Uterus (tissue), 4 donors: ENCODE results near the gene RAB11FIP3. TPM values are rescaled to one million over a fixed set of nuclear protein-coding genes. Genes with fewer than 3 reads are reported as not detected.
A peak's percentile ranks its signal among the peaks of the same experiment; 100 is the strongest.
"Not testable (repeated sequence)": the region's sequence is repeated elsewhere in the genome, so short reads cannot be mapped to it uniquely, and the experiment has no call there.

Experiments
- DNase-seq, 2 donors: peaks; one replicate each; pipeline ENCODE4 v3.0.0-alpha.2; 2019 to 2020
- H3K27ac ChIP-seq, 2 donors: fragments of 200-600 bp; sonication (generic); 1 replicate in 1 of 2; 2 replicates in 1 of 2; pipeline ENCODE4 v1.5.1; 2016 to 2018
- H3K27me3 ChIP-seq, 2 donors: fragments of 200-600 bp; sonication (generic); one replicate each; pipeline ENCODE4 v1.5.1; 2018 to 2019; ENCODE audit warnings: control low read depth in 1 of 2
- H3K36me3 ChIP-seq, 2 donors: fragments of 200-600 bp; sonication (generic); one replicate each; pipeline ENCODE4 v1.5.1; 2019; ENCODE audit warnings: control low read depth in 1 of 2
- H3K4me1 ChIP-seq, 2 donors: fragments of 200-600 bp; sonication (generic); one replicate each; pipeline ENCODE4 v1.5.1; 2018 to 2019; ENCODE audit warnings: control low read depth in 1 of 2
- H3K4me3 ChIP-seq, 2 donors: fragments of 200-600 bp; sonication (generic); 1 replicate in 1 of 2; 2 replicates in 1 of 2; pipeline ENCODE4 v1.5.1; 2018 to 2019; ENCODE audit warnings: mild to moderate bottlenecking in 1 of 2
- H3K9me3 ChIP-seq, 2 donors: fragments of 200-600 bp; sonication (generic); one replicate each; pipeline ENCODE4 v1.5.1; 2019; ENCODE audit warnings: control low read depth in 1 of 2
- CTCF ChIP-seq, 4 experiments: fragments of 200-600 bp in 2 of 4; fragments of 450-650 bp in 2 of 4; sonication (generic) in 2 of 4; IDR thresholded peaks; one replicate each; pipeline ENCODE4 v1.5.1; 2016 to 2019; ENCODE audit warnings: antibody characterized with exemption in 4 of 4, mild to moderate bottlenecking in 2 of 4, moderate library complexity in 1 of 4
- POLR2A ChIP-seq, 2 donors: fragments of 450-650 bp; IDR thresholded peaks; one replicate each; pipeline ENCODE4 v1.6.1; 2016; ENCODE audit warnings: antibody characterized with exemption in 2 of 2, mild to moderate bottlenecking in 1 of 2, moderate library complexity in 1 of 2
- intact Hi-C: fragments of 100-400 bp; cut with DNase I; formaldehyde crosslinking; loops from one replicate; pipeline ENCODE4 v1.15.1; 2023; ENCODE audit warnings: low total_unique reads
- total RNA-seq, 4 donors: library from RNA; depleted of rRNA in 3 of 4; stranded (reverse); fragments of >200 nt in 3 of 4; gene quantifications; one replicate each; pipeline versions ENCODE4 v1.1.0 to v1.2.4, GENCODE V29; 2014 to 2023
- donor health status: DM: yes; HTN: yes; CAD: no.

Gene RAB11FIP3
- total RNA-seq = 10 to 100 TPM; 10.5 to 75.0 (median 49.4) TPM

GRCh38 chr16:425082-425718, at the start of gene RAB11FIP3:
Gene RAB11FIP3 (plus strand): TSS chr16:425649. CDS start chr16:426007, 358 bp downstream.
- peak within 1 kb of the TSS; percentile 53 to 54 for H3K4me3 ChIP-seq
- no peaks in the 10 kb centered on the region for H3K36me3 ChIP-seq
- no peaks in the 10 kb centered on the region for H3K27me3 ChIP-seq
- DNase-seq = peak; percentile 81 to 84
- TF ChIP-seq POLR2A (IDR thresholded peaks at IDR 0.05) (peak; percentile 80 to 89), CTCF (IDR thresholded peaks at IDR 0.05) (peak in 2 of 4 experiments; percentile 14 to 32)
- H3K27ac ChIP-seq = peak within 1 kb of the TSS; percentile 91
- H3K9me3 ChIP-seq = no peaks in the 10 kb centered on the region
- peaks cover 4 to 9% of the 10 kb centered on the region in 2 donors for H3K4me1 ChIP-seq
- intact Hi-C loops = no loop called here

GRCh38 chr16:375927-376816, 49.3 kb upstream of the RAB11FIP3 start:
- no peak for DNase-seq
- Histone ChIP-seq H3K27ac (no peak overlapping the region), H3K9me3 (no peaks in the 10 kb centered on the region), H3K27me3 (no peaks in the 10 kb centered on the region), H3K36me3 (no peaks in the 10 kb centered on the region), H3K4me1 (no peaks in the 10 kb centered on the region), H3K4me3 (no peak overlapping the region)
- TF ChIP-seq POLR2A (IDR thresholded peaks at IDR 0.05) = no peak
- no peak for TF ChIP-seq CTCF (IDR thresholded peaks at IDR 0.05)
- intact Hi-C loops = no loop called here

- no peak overlapping the region for H3K4me3 ChIP-seq
- H3K27me3 ChIP-seq = no peaks in the 10 kb centered on the region
- H3K27ac ChIP-seq = no peak overlapping the region
- H3K4me1 ChIP-seq = no peaks in the 10 kb centered on the region
- intact Hi-C loops = no loop called here
- no peak for TF ChIP-seq CTCF (IDR thresholded peaks at IDR 0.05)
- no peak for TF ChIP-seq POLR2A (IDR thresholded peaks at IDR 0.05)
- H3K9me3 ChIP-seq = no peaks in the 10 kb centered on the region
- H3K36me3 ChIP-seq = no peaks in the 10 kb centered on the region
- no peak for DNase-seq
Observed at GRCh38 chr16:376817-377418, 48.5 kb upstream of the RAB11FIP3 start.

GRCh38 chr16:377419-377951, 48.0 kb upstream of the RAB11FIP3 start:
- TF ChIP-seq POLR2A (IDR thresholded peaks at IDR 0.05) (no peak), CTCF (IDR thresholded peaks at IDR 0.05) (no peak)
- Histone ChIP-seq H3K4me3 (no peak overlapping the region), H3K9me3 (no peaks in the 10 kb centered on the region), H3K27me3 (no peaks in the 10 kb centered on the region), H3K36me3 (no peaks in the 10 kb centered on the region), H3K27ac (no peak overlapping the region), H3K4me1 (no peaks in the 10 kb centered on the region)
- no peak for DNase-seq
- intact Hi-C loops = no loop called here

- intact Hi-C loops, H3K36me3 ChIP-seq, H3K4me1 ChIP-seq, DNase-seq, H3K9me3 ChIP-seq, H3K4me3 ChIP-seq, H3K27ac ChIP-seq, H3K27me3 ChIP-seq: not testable (repeated sequence)
Observed at GRCh38 chr16:378113-378820, 47.2 kb upstream of the RAB11FIP3 start.
